Panc1 (cell line): ENCODE measurements around the gene MYB. TPM values are rescaled to one million over a fixed set of nuclear protein-coding genes. Genes with fewer than 3 reads are reported as not detected.

Experiments
- ATAC-seq: fragments of 200-7000 bp; cut with Tn5 transposase; 2 replicates; pipeline ENCODE4 v1.9.1; 2020; ENCODE audit warnings: mild to moderate bottlenecking, moderate library complexity
- Bru-seq: library from RNA; stranded (reverse); fragments of 400-500 nt; gene quantifications from one replicate; lab custom pipeline; 2021; lab: Mats Ljungman, UMichigan
- BruChase-seq, 2 experiments: library from RNA; stranded (reverse); fragments of 400-500 nt; gene quantifications; one replicate each; lab custom pipeline; 2021; lab: Mats Ljungman, UMichigan
- BruUV-seq: library from RNA; stranded (reverse); fragments of 400-500 nt; replicated peaks from 2 replicates; lab custom pipeline; 2021; lab: Mats Ljungman, UMichigan
- CTCF ChIA-PET: fragments of 300-600 bp; sonication (Branson Sonifier 250); formaldehyde crosslinking; loops from one replicate; lab custom pipeline; 2022; ENCODE audit warnings: antibody characterized with exemption; lab: Charles Lee
- POLR2A ChIA-PET: fragments of 300-600 bp; sonication (Branson Sonifier 250); formaldehyde crosslinking; loops from one replicate; lab custom pipeline; 2022; ENCODE audit warnings: antibody characterized with exemption; lab: Charles Lee
- DNase-seq: peaks from one replicate; pipeline ENCODE4 v3.0.0-alpha.2; 2010; ENCODE audit warnings: low read depth, low spot score
- H3K27ac ChIP-seq: 2 replicates; pipeline ENCODE4 v1.5.1; 2011; ENCODE audit warnings: mild to moderate bottlenecking, low read length, inconsistent platforms
- H3K27me3 ChIP-seq: fragments of 200-500 bp; sonication (Bioruptor generic); 2 replicates; pipeline ENCODE4 v1.6.0; 2014; ENCODE audit warnings: low read length, inconsistent platforms; ENCODE audit not compliant: control insufficient read depth, insufficient read depth
- H3K36me3 ChIP-seq: fragments of 200-500 bp; sonication (Bioruptor generic); 2 replicates; pipeline ENCODE4 v1.5.1; 2014; ENCODE audit warnings: inconsistent platforms, mild to moderate bottlenecking, low read length, moderate library complexity; ENCODE audit not compliant: control insufficient read depth, insufficient read depth
- H3K4me1 ChIP-seq: 2 replicates; pipeline ENCODE4 v1.5.1; 2011; ENCODE audit warnings: inconsistent platforms, mild to moderate bottlenecking, low read length, moderate library complexity; ENCODE audit not compliant: control insufficient read depth, insufficient read depth
- H3K4me3 ChIP-seq, 2 experiments: 2 replicates each; pipeline ENCODE4 v1.5.1; 2011 to 2012; ENCODE audit warnings: low read depth in 2 of 2, low read length in 2 of 2, mild to moderate bottlenecking in 2 of 2, inconsistent platforms in 1 of 2, moderate library complexity in 1 of 2
- H3K9me3 ChIP-seq: fragments of 200-500 bp; sonication (Bioruptor generic); 2 replicates; pipeline ENCODE4 v1.5.1; 2014; ENCODE audit warnings: low read depth, mild to moderate bottlenecking, inconsistent platforms, low read length, moderate library complexity; ENCODE audit not compliant: control insufficient read depth, insufficient read depth
- POLR2AphosphoS5 ChIP-seq: IDR thresholded peaks from 2 replicates; pipeline ENCODE4 v1.6.1; 2012; ENCODE audit warnings: mild to moderate bottlenecking, low read depth, low read length, moderate library complexity
- SIN3A ChIP-seq: IDR thresholded peaks from 2 replicates; pipeline ENCODE4 v1.6.1; 2012; ENCODE audit warnings: low read depth, mild to moderate bottlenecking, low read length, moderate library complexity, borderline replicate concordance; ENCODE audit not compliant: insufficient read depth
- TCF7L2 ChIP-seq: IDR thresholded peaks from 2 replicates; pipeline ENCODE4 v1.6.1; 2011; ENCODE audit warnings: mild to moderate bottlenecking, low read depth, low read length, inconsistent platforms
- in situ Hi-C: cut with HindIII; loops from 2 replicates; pipeline ENCODE4 v1.10.0; 2016; ENCODE audit warnings: low sequenced_read_pairs, low pct_unique_long_range_greater_than_20kb
- intact Hi-C: fragments of 100-400 bp; cut with micrococcal nuclease; formaldehyde crosslinking; loops from one replicate; pipeline ENCODE4 v1.10.0; 2022; ENCODE audit not compliant: unreplicated experiment
- long read RNA-seq: library from polyadenylated mRNA; unstranded; transcript quantifications from one replicate; pipeline ENCODE4 v2.0.0, GENCODE V29; 2021; ENCODE audit not compliant: unreplicated experiment
- polyA plus RNA-seq: library from polyadenylated mRNA; unstranded; fragments of >200 nt; gene quantifications from one replicate; pipeline ENCODE4 v1.2.1, GENCODE V29; 2012; ENCODE audit warnings: missing spikeins; ENCODE audit not compliant: insufficient read length
- total RNA-seq: library from RNA; stranded (reverse); gene quantifications from one replicate; pipeline ENCODE4 v1.2.1, GENCODE V29; 2021; ENCODE audit not compliant: unreplicated experiment
- TF ChIP-seq, protein P1 (sequence below), 2 experiments: IDR thresholded peaks; 2 replicates each; pipeline ENCODE4 v1.6.1; 2011 to 2012; ENCODE audit warnings: low read depth in 2 of 2, control low read depth in 1 of 2, low read length in 1 of 2, mild to moderate bottlenecking in 1 of 2, moderate library complexity in 1 of 2; ENCODE audit not compliant: insufficient read depth in 1 of 2
- TF ChIP-seq, protein P2 (sequence below): fragments of 450-650 bp; IDR thresholded peaks from 2 replicates; pipeline ENCODE4 v1.5.1; 2017; ENCODE audit warnings: mild to moderate bottlenecking

The MYB gene
- total RNA-seq (1.3 TPM), Bru-seq, nascent RNA (percentile 31 among the genes with signal in this experiment), BruChase-seq, experiment 1, labeled RNA remaining after a 2-hour chase (percentile 30 among the genes with signal in this experiment), BruChase-seq, experiment 2, labeled RNA remaining after a 6-hour chase (percentile 25 among the genes with signal in this experiment)
- 0.15 TPM for polyA plus RNA-seq
- long read RNA-seq, partial matches to known transcripts, result 0 of 1 reads
- long read RNA-seq, other reads (novel, unspliced or antisense), result 0 of 1 reads

DNA sequence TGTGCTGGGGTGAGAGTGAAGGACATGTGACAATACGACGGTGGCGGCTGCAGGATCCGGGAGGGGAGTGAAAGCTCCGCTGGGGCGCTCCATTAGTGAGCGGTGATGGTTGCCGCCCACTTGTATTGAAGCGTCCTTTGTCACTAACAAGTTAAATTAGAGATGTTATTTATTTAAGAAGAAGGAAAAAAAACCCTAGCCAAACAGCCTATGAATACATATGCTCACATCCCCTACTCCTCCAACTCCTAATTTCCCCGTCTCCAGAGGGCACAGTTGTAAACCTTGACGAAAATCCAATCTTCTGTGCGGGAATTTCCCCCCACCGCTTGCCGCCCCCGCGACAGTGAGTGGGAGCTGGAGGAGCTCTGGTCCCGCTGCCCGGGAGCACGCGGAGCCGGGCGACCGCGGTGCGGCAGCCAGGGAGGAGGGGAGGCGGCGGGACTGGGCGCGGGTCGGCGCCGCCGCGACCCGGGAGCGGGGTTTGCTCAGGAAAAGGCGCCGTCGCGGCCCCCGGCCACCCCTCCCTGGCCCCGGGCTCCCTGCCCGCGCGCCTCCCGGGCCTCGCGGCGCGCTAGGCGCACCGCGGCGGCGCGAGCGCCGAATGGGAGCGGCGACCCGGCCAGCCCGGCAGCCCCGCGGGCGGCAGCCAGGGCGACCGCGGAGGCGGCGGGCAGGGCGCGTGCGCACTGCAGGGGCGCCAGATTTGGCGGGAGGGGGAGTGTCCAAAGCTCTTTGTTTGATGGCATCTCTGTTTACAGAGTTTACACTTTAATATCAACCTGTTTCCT lies at the start of gene MYB:
MYB (plus strand) TSS at position 767 of the 791 bp plus-strand sequence. CDS start 206 bp downstream, outside the sequence.
- no peaks in the 10 kb centered on the region; the same call in 1 of the 2 replicates for H3K36me3 ChIP-seq
- intact Hi-C loops, result loop anchor here (10.0 kb wide), 1 partner anchor 126 kb away; the partner anchor contains the start of gene HBS1L
- peaks cover 3% of the 10 kb centered on the region for H3K4me1 ChIP-seq
- peak within 1 kb of the TSS; percentile 51; the same call in 1 of the 2 replicates for H3K27ac ChIP-seq
- in situ Hi-C loops, result no loop called here
- no peaks in the 10 kb centered on the region for H3K9me3 ChIP-seq
- CTCF ChIA-PET, result no interaction called here
- no peak for DNase-seq
- POLR2A ChIA-PET, result interaction anchor here (0.5 kb wide), 1 partner anchor 85 kb away, joined by 5 read pairs; no protein-coding TSS in a partner anchor
- peak; percentile 84 for ATAC-seq
- H3K27me3 ChIP-seq, result peaks cover 35% of the 10 kb centered on the region
- peak within 1 kb of the TSS; percentile 67 to 78 for H3K4me3 ChIP-seq
- no TSS peak for BruUV-seq
- TF ChIP-seq TCF7L2 (no peak), POLR2AphosphoS5 (no peak)
- TF ChIP-seq, protein P1, sequence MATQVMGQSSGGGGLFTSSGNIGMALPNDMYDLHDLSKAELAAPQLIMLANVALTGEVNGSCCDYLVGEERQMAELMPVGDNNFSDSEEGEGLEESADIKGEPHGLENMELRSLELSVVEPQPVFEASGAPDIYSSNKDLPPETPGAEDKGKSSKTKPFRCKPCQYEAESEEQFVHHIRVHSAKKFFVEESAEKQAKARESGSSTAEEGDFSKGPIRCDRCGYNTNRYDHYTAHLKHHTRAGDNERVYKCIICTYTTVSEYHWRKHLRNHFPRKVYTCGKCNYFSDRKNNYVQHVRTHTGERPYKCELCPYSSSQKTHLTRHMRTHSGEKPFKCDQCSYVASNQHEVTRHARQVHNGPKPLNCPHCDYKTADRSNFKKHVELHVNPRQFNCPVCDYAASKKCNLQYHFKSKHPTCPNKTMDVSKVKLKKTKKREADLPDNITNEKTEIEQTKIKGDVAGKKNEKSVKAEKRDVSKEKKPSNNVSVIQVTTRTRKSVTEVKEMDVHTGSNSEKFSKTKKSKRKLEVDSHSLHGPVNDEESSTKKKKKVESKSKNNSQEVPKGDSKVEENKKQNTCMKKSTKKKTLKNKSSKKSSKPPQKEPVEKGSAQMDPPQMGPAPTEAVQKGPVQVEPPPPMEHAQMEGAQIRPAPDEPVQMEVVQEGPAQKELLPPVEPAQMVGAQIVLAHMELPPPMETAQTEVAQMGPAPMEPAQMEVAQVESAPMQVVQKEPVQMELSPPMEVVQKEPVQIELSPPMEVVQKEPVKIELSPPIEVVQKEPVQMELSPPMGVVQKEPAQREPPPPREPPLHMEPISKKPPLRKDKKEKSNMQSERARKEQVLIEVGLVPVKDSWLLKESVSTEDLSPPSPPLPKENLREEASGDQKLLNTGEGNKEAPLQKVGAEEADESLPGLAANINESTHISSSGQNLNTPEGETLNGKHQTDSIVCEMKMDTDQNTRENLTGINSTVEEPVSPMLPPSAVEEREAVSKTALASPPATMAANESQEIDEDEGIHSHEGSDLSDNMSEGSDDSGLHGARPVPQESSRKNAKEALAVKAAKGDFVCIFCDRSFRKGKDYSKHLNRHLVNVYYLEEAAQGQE (IDR thresholded peaks at IDR 0.05; ENCODE audit: insufficient read depth in 1 of 2, low read depth in 2 of 2, low read length in 1 of 2), result no peak

DNA sequence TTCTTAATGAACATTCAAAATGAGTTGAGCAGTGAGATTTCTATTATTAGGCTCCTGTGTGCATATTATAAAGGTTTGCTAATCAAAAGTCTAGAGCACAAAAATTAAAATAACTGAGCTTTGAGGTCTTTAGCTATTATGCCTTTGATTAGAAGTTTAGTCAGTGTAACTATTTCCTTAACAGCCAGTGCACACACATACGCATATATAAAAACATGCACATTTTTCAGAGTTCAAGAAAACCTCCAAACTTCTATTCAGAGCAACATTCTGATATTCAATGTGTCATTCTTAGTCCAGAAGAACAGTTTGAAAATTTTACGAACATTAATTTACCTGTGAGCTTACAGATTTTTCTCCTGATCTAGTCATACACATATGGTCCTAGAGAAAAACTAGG lies 48.3 kb upstream of the MYB start:
- Histone ChIP-seq H3K27ac (no peak overlapping the region), H3K27me3 (0 out of 2 replicates have a peak, but pooled peaks cover 3% of the 10 kb centered on the region), H3K4me1 (no peaks in the 10 kb centered on the region), H3K4me3 (no peak overlapping the region), H3K36me3 (no peaks in the 10 kb centered on the region), H3K9me3 (no peaks in the 10 kb centered on the region)
- POLR2A ChIA-PET, result no interaction called here
- TF ChIP-seq TCF7L2 (no peak), POLR2AphosphoS5 (no peak), SIN3A (no peak)
- TF ChIP-seq, protein P1 (IDR thresholded peaks at IDR 0.05; ENCODE audit: insufficient read depth in 1 of 2, low read depth in 2 of 2, low read length in 1 of 2), result no peak
- TF ChIP-seq, protein P2, sequence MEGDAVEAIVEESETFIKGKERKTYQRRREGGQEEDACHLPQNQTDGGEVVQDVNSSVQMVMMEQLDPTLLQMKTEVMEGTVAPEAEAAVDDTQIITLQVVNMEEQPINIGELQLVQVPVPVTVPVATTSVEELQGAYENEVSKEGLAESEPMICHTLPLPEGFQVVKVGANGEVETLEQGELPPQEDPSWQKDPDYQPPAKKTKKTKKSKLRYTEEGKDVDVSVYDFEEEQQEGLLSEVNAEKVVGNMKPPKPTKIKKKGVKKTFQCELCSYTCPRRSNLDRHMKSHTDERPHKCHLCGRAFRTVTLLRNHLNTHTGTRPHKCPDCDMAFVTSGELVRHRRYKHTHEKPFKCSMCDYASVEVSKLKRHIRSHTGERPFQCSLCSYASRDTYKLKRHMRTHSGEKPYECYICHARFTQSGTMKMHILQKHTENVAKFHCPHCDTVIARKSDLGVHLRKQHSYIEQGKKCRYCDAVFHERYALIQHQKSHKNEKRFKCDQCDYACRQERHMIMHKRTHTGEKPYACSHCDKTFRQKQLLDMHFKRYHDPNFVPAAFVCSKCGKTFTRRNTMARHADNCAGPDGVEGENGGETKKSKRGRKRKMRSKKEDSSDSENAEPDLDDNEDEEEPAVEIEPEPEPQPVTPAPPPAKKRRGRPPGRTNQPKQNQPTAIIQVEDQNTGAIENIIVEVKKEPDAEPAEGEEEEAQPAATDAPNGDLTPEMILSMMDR, result no peak
- intact Hi-C loops (no loop called here), in situ Hi-C loops (no loop called here)
- ATAC-seq (no peak), DNase-seq (no peak)
- CTCF ChIA-PET, result no interaction called here
- BruUV-seq, result no TSS peak
